Head of caudate nucleus (tissue), 42 donors: ENCODE data around the gene KIF25.
A peak's percentile ranks its signal among the peaks of the same experiment; 100 is the strongest.
"Not testable (repeated sequence)": the region's sequence is repeated elsewhere in the genome, so short reads cannot be mapped to it uniquely, and the experiment has no call there.

ENCODE experiments used
- DNase-seq, 42 donors: peaks; one replicate each; pipeline versions ENCODE4 v3.0.0 to v3.0.0-alpha.2; 2020 to 2021; ENCODE audit warnings: mixed read lengths in 7 of 42
- intact Hi-C: fragments of 100-400 bp; cut with DNase I; formaldehyde crosslinking; loops from one replicate; pipeline ENCODE4 v1.15.0; 2022

KIF25 gene

DNA sequence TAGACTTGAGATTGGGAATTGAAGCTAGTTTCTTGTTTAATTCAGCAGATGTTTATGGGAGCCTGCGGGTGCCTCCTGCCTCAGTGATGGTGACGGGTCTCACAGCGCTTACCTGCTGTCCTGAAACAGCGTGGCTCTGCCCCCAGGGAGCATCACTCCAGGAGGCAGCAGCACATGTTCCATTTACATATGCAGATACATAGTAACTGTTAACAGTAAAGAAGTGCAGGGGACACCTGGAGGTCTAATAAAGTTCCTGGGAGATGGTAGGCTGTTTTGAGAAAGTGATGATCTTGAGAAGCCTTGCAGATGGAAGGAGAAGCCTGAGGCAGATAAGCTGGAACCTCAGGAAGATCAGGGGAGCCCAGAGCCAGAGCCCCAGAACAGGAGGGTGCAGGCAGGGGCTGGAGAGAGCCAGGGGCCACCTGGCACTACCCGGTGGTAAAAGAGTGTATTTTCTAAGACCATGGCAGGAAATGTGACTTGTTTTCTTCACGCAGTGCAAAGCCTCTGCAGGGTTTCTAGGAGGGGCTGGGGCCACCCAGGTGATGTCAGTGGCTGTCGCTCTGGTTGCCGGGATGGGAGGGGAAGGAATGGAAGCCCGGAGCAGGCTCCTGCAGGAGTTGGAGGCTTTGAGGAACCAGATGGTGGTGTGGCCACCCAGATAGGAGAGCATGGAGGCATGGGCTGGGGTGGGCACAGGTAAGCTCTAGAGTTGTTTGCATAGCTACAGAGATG is 24.2 kb upstream of the KIF25 start:
- intact Hi-C loops, result no loop called here
- DNase-seq, result no peak

DNA sequence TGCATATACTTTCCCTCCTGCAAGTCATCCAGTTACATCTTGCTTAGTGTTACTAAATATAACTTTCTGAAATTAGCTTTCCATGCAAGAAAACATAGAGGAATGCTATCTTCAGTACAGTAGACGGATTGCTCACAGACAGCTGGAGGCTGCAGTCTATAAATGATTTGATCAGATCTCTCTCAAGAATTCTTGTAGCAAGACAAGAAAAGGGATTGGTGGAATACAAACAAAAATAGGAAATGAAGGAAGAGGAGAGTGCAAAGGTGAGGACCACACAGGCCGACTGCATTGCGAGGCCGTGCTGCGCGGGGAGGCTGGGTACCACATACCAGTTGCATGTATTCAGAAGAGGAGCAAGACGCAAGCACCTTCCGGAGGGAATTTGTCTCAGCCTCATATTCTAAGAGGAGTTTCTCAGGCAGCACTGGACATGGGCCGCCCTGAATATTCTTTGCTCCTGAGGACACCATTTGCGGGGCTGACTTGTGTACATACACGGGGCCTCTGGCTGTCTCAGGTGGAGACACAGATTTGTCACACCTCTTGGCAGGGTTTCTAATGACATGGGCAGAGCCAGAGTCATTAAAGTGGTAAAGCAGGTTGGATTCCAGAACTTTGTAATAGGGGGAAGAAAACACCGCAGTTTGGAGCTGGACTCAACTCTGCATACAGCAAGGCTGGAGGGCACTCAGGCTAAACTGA is 22.7 kb upstream of the KIF25 start:
- peak in 1 of 42 donors; percentile 32 for DNase-seq
- intact Hi-C loops, result no loop called here

DNA sequence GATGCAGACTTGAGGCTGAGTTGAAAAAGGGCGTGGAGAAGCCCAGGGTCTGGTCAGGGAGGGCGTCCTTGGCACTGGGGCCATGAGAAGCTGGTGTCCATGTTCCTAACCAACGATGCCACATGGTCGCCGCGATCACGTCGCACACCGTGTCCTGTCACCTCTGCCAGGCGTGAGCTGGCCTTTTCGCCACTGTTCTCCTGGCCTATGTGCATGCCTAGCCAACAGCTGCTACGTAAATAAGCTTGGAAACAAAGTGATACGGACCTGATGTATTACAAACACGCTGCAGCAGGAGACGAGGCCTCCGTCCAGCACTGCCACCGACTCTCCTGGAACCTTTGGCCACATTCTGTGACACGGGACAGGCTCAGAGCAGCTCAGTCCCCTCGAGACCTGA is 22.0 kb upstream of the KIF25 start:
- intact Hi-C loops, result no loop called here
- no peak for DNase-seq

GRCh38 chr6:167976116-167976657 is 21.3 kb upstream of the KIF25 start:
- intact Hi-C loops, DNase-seq: not testable (repeated sequence)

DNA sequence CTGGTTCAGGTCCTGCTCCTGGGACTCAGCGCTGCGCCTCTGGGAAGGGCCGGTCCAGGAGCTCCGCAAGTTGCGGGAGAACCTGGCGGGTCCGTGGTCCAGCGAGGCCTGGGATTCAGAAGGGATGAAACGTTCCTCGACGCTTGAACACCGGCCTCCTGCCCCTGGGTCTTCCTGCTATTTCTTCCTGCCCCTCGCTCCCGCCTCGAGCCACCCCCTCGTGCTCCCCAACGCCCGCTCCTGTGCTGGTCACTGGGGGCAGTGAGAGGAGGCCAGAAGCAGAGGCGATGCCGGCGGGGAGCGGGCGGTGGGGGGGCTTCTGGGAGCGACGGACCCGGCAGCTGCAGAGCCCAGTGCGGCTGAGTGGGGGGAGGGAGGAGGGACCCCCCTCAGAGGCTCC is 20.8 kb upstream of the KIF25 start:
- intact Hi-C loops, result no loop called here
- DNase-seq, result peak in 1 of 42 donors; percentile 20

DNA sequence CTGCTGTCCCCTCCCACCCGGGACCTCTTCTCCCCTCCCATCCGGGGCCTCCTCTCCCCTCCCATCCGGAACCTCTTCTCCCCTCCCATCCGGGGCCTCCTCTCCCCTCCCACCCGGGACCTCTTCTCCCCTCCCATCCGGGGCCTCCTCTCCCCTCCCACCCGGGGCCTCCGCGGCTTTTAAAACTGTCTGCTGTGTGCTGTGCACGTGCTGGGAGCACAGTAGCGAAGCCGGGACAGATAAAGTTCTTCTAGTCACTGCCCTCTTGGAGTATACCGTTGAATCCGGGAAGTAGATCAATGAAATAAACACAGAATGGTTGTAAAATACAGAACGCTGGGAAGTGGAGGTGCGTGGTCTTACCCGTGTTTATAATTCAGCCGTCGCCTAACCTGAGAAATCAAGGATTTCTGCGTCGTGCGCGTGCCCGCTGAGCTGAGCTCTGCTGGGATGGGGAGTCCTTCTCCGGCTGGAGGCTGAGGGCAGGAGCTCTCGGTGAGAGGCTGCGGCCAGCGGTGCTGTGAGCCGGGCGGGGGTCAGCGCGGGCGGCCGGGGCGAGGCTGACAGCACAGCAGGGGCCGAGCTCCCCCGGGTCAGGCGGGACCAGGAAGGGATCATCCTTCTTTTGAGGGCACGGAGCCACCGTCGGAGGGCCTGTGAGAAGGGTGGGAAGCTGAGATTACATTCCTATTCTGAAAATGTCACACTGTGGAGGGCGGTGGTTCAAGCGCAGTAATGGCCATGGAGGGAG is 19.6 kb upstream of the KIF25 start:
- DNase-seq, result no peak
- intact Hi-C loops, result no loop called here

DNA sequence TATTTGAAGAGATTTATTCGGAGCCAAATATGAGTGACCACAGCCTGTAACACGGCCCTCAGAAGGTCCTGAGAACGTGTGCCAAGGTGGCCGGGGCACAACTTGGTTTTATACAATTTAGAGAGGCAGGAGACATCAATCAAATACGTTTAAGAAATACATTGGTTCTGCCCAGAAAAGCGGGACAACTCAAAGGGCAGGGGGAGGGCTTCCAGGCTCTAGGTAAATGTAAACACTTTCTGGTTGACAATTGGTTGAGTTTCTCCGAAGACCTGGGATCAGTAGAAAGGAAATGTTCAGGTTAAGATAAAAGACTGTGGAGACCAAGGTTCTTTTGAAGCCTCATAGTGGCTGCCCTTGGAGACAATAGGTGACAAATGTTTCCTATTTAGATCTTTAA is 18.9 kb upstream of the KIF25 start:
- intact Hi-C loops, result no loop called here
- DNase-seq, result no peak

- DNase-seq, result peak in 1 of 42 donors; percentile 14
- intact Hi-C loops, result no loop called here
These were observed 17.9 kb upstream of the KIF25 start for GRCh38 chr6:167979436-167980139.

- DNase-seq, result no peak
- intact Hi-C loops, result no loop called here
These were observed 16.4 kb upstream of the KIF25 start for GRCh38 chr6:167980911-167981580.

- no peak for DNase-seq
- intact Hi-C loops, result no loop called here
These were observed 15.5 kb upstream of the KIF25 start for GRCh38 chr6:167981916-167982462.

- intact Hi-C loops, result no loop called here
- no peak for DNase-seq
These were observed 13.2 kb upstream of the KIF25 start for GRCh38 chr6:167984144-167984719.

GRCh38 chr6:167984876-167985604 is 12.4 kb upstream of the KIF25 start:
- no peak for DNase-seq
- intact Hi-C loops, result no loop called here

GRCh38 chr6:167985911-167986595 is 11.4 kb upstream of the KIF25 start:
- DNase-seq, result no peak
- intact Hi-C loops, result no loop called here

- intact Hi-C loops, result no loop called here
- DNase-seq, result peak in 1 of 42 donors; percentile 13
These were observed 9.9 kb upstream of the KIF25 start for GRCh38 chr6:167987396-167988153.

DNA sequence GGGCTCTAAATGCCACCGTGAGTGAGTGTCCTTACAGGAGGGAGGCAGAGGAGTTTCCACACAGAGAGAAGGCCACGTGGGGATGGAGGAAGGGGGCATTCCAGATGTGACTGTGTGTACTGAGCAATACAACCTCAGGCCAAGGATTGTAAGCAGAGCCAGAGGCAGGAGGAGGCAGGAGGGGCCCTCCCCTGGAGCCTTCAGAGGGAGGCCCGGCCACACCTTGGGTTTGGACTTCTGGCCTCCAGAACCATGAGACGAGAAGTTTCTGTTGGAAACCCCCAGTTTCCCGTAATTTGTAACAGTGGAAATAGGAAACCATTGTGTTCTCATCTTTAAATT is 9.3 kb upstream of the KIF25 start:
- peak in 1 of 42 donors; percentile 22 for DNase-seq
- intact Hi-C loops, result no loop called here
